CD4-positive, alpha-beta T cell (primary cell): Measurements from ENCODE around the gene SAE1. TPM values are rescaled to one million over a fixed set of nuclear protein-coding genes. Genes with fewer than 3 reads are reported as not detected.
A peak's percentile ranks its signal among the peaks of the same experiment; 100 is the strongest.

Experiments
- ATAC-seq: fragments of 200-7000 bp; cut with Tn5 transposase; one replicate; pipeline ENCODE4 v1.10.0; 2022; ENCODE audit warnings: mild to moderate bottlenecking; ENCODE audit not compliant: poor library complexity
- CTCF ChIA-PET: fragments of 350-600 bp; sonication (Branson Sonifier 250); formaldehyde crosslinking; loops from one replicate; lab custom pipeline; 2021; ENCODE audit warnings: antibody characterized with exemption, inconsistent platforms; lab: Charles Lee
- POLR2A ChIA-PET: fragments of 350-600 bp; sonication (Branson Sonifier 250); formaldehyde crosslinking; loops from one replicate; lab custom pipeline; 2021; ENCODE audit warnings: antibody characterized with exemption, inconsistent platforms; lab: Charles Lee
- DNase-seq, 14 experiments: peaks; one replicate each; pipeline ENCODE4 v3.0.0-alpha.2; 2013 to 2020; ENCODE audit warnings: mixed read lengths in 2 of 14
- H3K27ac ChIP-seq, 2 donors: one replicate each; pipeline versions ENCODE4 v1.5.1 to v1.7.0; 2013; ENCODE audit warnings: low read length in 2 of 2, low read depth in 1 of 2, mild to moderate bottlenecking in 1 of 2
- H3K27me3 ChIP-seq, 2 experiments: 1 replicate in 1 of 2; 2 replicates in 1 of 2; pipeline versions ENCODE4 v1.6.1 to v1.7.0; 2013; ENCODE audit warnings: low read length in 2 of 2, control low read depth in 1 of 2, mild to moderate bottlenecking in 1 of 2, moderate library complexity in 1 of 2; ENCODE audit not compliant: insufficient read depth in 2 of 2, control insufficient read depth in 1 of 2
- H3K36me3 ChIP-seq: one replicate; pipeline ENCODE4 v1.6.1; 2013; ENCODE audit warnings: low read length, control low read depth; ENCODE audit not compliant: insufficient read depth
- H3K4me1 ChIP-seq: one replicate; pipeline ENCODE4 v1.6.1; 2013; ENCODE audit warnings: low read length, control low read depth; ENCODE audit not compliant: insufficient read depth
- H3K4me3 ChIP-seq: one replicate; pipeline ENCODE4 v1.5.1; 2013; ENCODE audit warnings: mild to moderate bottlenecking, low read length, moderate library complexity
- H3K9me3 ChIP-seq, 2 experiments: 1 replicate in 1 of 2; 2 replicates in 1 of 2; pipeline versions ENCODE4 v1.6.1 to v1.7.0; 2013; ENCODE audit warnings: low read length in 2 of 2, mild to moderate bottlenecking in 2 of 2, control low read depth in 1 of 2, moderate library complexity in 1 of 2; ENCODE audit not compliant: control insufficient read depth in 1 of 2, insufficient read depth in 1 of 2
- H3K27ac Mint-ChIP-seq: one replicate; pipeline ENCODE4 v1.8.0; 2020; ENCODE audit warnings: mixed read lengths
- H3K27me3 Mint-ChIP-seq: one replicate; pipeline ENCODE4 v1.8.0; 2021; ENCODE audit warnings: mixed read lengths
- H3K36me3 Mint-ChIP-seq: one replicate; pipeline ENCODE4 v1.8.0; 2021; ENCODE audit warnings: low read depth, mixed read lengths
- H3K4me1 Mint-ChIP-seq: one replicate; pipeline ENCODE4 v1.8.0; 2021; ENCODE audit warnings: low read depth, mixed read lengths
- H3K4me3 Mint-ChIP-seq: one replicate; pipeline ENCODE4 v1.8.0; 2020; ENCODE audit warnings: mild to moderate bottlenecking, mixed read lengths
- H3K9me3 Mint-ChIP-seq: one replicate; pipeline ENCODE4 v1.8.0; 2020; ENCODE audit warnings: mixed read lengths
- CTCF ChIP-seq: fragments of 200-600 bp; IDR thresholded peaks from one replicate; pipeline ENCODE4 v1.8.0; 2022; ENCODE audit warnings: antibody characterized with exemption, mild to moderate bottlenecking
- intact Hi-C, 2 experiments: fragments of 100-400 bp; cut with DNase I in 1 of 2; cut with micrococcal nuclease in 1 of 2; formaldehyde crosslinking; loops; one replicate each; pipeline versions ENCODE4 v1.15.1 to v1.9.0; 2023 to 2025; cut with DNase I, micrococcal nuclease
- total RNA-seq, 174 experiments: library from RNA in 2 of 174; stranded (reverse) in 2 of 174; gene quantifications; one replicate each; pipeline ENCODE4 v1.2.3 and lab custom pipeline; 2021 to 2026

SAE1 gene
- total RNA-seq, 2 experiments from 2014 or later, result 29.6 to 30.9 TPM

DNA sequence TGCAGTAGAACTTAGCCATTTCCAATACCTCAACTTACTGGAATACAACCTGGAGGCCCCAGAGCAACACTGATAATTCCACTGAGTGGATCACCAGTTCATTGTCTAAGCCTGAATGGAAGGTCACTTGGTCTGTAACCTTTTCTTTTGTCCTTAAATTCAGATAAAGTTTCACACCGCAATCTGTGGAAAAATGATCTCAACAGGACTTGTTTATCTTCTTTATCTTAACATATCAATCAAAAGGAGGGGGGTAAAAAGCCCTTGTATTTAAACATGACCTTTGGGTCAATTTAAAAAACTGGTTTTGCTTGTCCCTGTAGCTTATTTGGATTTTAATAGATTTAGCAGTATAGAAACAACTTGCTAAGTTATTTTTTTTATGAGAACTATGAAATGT is 21.6 kb downstream of the SAE1 start:
- no peaks in the 10 kb centered on the region for H3K27me3 ChIP-seq
- ChIA-PET CTCF (interaction anchor here (0.6 to 8.5 kb wide), 4 partner anchors 58 to 138 kb away, joined by 3 to 59 read pairs (median 7); no protein-coding TSS in a partner anchor), POLR2A (no interaction called here)
- H3K9me3 ChIP-seq, result no peaks in the 10 kb centered on the region
- H3K4me3 Mint-ChIP-seq, result no peak overlapping the region
- no peak for DNase-seq
- no peak for ATAC-seq
- intact Hi-C loops, result no loop called here
- no peaks in the 10 kb centered on the region for H3K27me3 Mint-ChIP-seq
- no peak overlapping the region for H3K27ac ChIP-seq
- no peak overlapping the region for H3K4me3 ChIP-seq
- peaks cover 49% of the 10 kb centered on the region for H3K4me1 Mint-ChIP-seq
- H3K36me3 ChIP-seq, result peaks cover 54% of the 10 kb centered on the region
- peaks cover 64% of the 10 kb centered on the region for H3K36me3 Mint-ChIP-seq
- no peak for TF ChIP-seq CTCF
- peaks cover 49% of the 10 kb centered on the region for H3K4me1 ChIP-seq
- H3K9me3 Mint-ChIP-seq, result no peaks in the 10 kb centered on the region
- H3K27ac Mint-ChIP-seq, result peak overlapping the region; percentile 27

DNA sequence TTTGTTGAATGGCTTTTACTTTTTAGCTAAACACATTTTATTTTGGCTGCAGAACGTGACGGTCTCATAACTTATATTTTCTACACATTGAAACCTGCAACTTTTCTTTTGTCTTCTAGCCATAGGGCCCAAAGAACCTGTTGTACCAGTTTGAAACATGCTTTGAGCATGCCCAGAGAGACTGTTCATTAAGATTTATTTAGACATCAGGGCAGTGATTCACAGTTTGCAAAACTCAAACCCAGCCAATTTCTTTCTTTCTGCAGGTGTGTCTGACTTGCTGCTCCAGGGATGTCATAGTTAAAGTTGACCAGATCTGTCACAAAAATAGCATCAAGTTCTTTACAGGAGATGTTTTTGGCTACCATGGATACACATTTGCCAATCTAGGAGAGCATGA is 22.0 kb downstream of the SAE1 start:
- POLR2A ChIA-PET, result no interaction called here
- Mint-ChIP-seq H3K4me1 (peaks cover 53% of the 10 kb centered on the region), H3K36me3 (peaks cover 66% of the 10 kb centered on the region), H3K27ac (peak overlapping the region; percentile 27), H3K27me3 (no peaks in the 10 kb centered on the region), H3K9me3 (no peaks in the 10 kb centered on the region), H3K4me3 (no peak overlapping the region)
- Histone ChIP-seq H3K36me3 (peaks cover 54% of the 10 kb centered on the region), H3K27ac (no peak overlapping the region), H3K4me3 (no peak overlapping the region), H3K9me3 (no peaks in the 10 kb centered on the region), H3K27me3 (no peaks in the 10 kb centered on the region), H3K4me1 (peaks cover 49% of the 10 kb centered on the region)
- ATAC-seq (no peak), DNase-seq (no peak)
- TF ChIP-seq CTCF, result no peak
- intact Hi-C loops, result no loop called here
- CTCF ChIA-PET, result interaction anchor here (0.6 to 8.5 kb wide), 4 partner anchors 58 to 138 kb away, joined by 3 to 59 read pairs (median 7); no protein-coding TSS in a partner anchor

GRCh38 chr19:47153266-47153665 is 22.6 kb downstream of the SAE1 start:
- no peaks in the 10 kb centered on the region for H3K9me3 Mint-ChIP-seq
- no peak for TF ChIP-seq CTCF
- H3K4me3 Mint-ChIP-seq, result no peak overlapping the region
- H3K36me3 Mint-ChIP-seq, result peaks cover 62% of the 10 kb centered on the region
- H3K9me3 ChIP-seq, result no peaks in the 10 kb centered on the region
- ATAC-seq, result no peak
- peaks cover 56% of the 10 kb centered on the region for H3K4me1 Mint-ChIP-seq
- H3K4me1 ChIP-seq, result peaks cover 50% of the 10 kb centered on the region
- H3K36me3 ChIP-seq, result peaks cover 54% of the 10 kb centered on the region
- POLR2A ChIA-PET, result no interaction called here
- no peak overlapping the region for H3K27ac ChIP-seq
- CTCF ChIA-PET, result interaction anchor here (0.9 to 8.5 kb wide), 4 partner anchors 14 to 94 kb away, joined by 3 to 59 read pairs (median 7); no protein-coding TSS in a partner anchor
- no peaks in the 10 kb centered on the region for H3K27me3 Mint-ChIP-seq
- no peak overlapping the region for H3K27ac Mint-ChIP-seq
- H3K4me3 ChIP-seq, result no peak overlapping the region
- DNase-seq, result no peak
- intact Hi-C loops, result no loop called here
- H3K27me3 ChIP-seq, result no peaks in the 10 kb centered on the region
